GM18511 (cell line): Measurements from ENCODE around the gene MEIS2.

Experiments used
- ATAC-seq: cut with Tn5 transposase; IDR thresholded peaks from one replicate; pipeline ENCODE4 v1.9.1; 2021; ENCODE audit warnings: mild to moderate bottlenecking, moderate library complexity; ENCODE audit not compliant: unreplicated experiment

The MEIS2 gene

GRCh38 chr15:37100109-37100965, at the start of gene MEIS2:
Gene MEIS2, minus strand, starts transcription at chr15:37100549. Its CDS starts 1,083 bp downstream, at chr15:37099466.
- ATAC-seq, result peak; percentile 43

GRCh38 chr15:37149146-37149545, 48.8 kb upstream of the MEIS2 start:
- no peak for ATAC-seq

- no peak for ATAC-seq
Observed at GRCh38 chr15:37148714-37149113, 48.4 kb upstream of the MEIS2 start.

GRCh38 chr15:37143351-37143750, 43.0 kb upstream of the MEIS2 start:
- no peak for ATAC-seq

- ATAC-seq, result no peak
Observed at GRCh38 chr15:37142371-37142770, 42.0 kb upstream of the MEIS2 start.

GRCh38 chr15:37140531-37141058, 40.2 kb upstream of the MEIS2 start:
- ATAC-seq, result no peak

GRCh38 chr15:37138591-37139215, 38.4 kb upstream of the MEIS2 start:
- no peak for ATAC-seq

GRCh38 chr15:37137221-37137620, 36.9 kb upstream of the MEIS2 start:
- no peak for ATAC-seq

GRCh38 chr15:37136666-37137065, 36.3 kb upstream of the MEIS2 start:
- ATAC-seq, result no peak

GRCh38 chr15:37135225-37135624, 34.9 kb upstream of the MEIS2 start:
- ATAC-seq, result peak; percentile 85

- peak; percentile 65 for ATAC-seq
Observed at GRCh38 chr15:37134699-37135131, 34.4 kb upstream of the MEIS2 start.

GRCh38 chr15:37134244-37134643, 33.9 kb upstream of the MEIS2 start:
- no peak for ATAC-seq

- ATAC-seq, result no peak
Observed at GRCh38 chr15:37133602-37134001, 33.3 kb upstream of the MEIS2 start.

GRCh38 chr15:37132826-37133417, 32.6 kb upstream of the MEIS2 start:
- no peak for ATAC-seq

- ATAC-seq, result no peak
Observed at GRCh38 chr15:37131621-37132020, 31.3 kb upstream of the MEIS2 start.

- no peak for ATAC-seq
Observed at GRCh38 chr15:37130356-37130755, 30.0 kb upstream of the MEIS2 start.

- ATAC-seq, result no peak
Observed at GRCh38 chr15:37125143-37125542, 24.8 kb upstream of the MEIS2 start.

GRCh38 chr15:37124331-37124730, 24.0 kb upstream of the MEIS2 start:
- ATAC-seq, result no peak

GRCh38 chr15:37122703-37123102, 22.4 kb upstream of the MEIS2 start:
- ATAC-seq, result no peak

GRCh38 chr15:37121492-37121891, 21.1 kb upstream of the MEIS2 start:
- ATAC-seq, result no peak

GRCh38 chr15:37117030-37117429, 16.7 kb upstream of the MEIS2 start:
- no peak for ATAC-seq

GRCh38 chr15:37115538-37115937, 15.2 kb upstream of the MEIS2 start:
- no peak for ATAC-seq
